GM12878 (cell line): ENCODE data around the gene SMIM44. TPM values are rescaled to one million over a fixed set of nuclear protein-coding genes. Genes with fewer than 3 reads are reported as not detected.
A peak's percentile ranks its signal among the peaks of the same experiment; 100 is the strongest.

Source experiments
- BCL11A ChIP-seq: IDR thresholded peaks from 2 replicates; pipeline ENCODE4 v1.6.1; 2011; ENCODE audit warnings: low read depth, low read length
- BMI1 ChIP-seq: fragments of 450-650 bp; IDR thresholded peaks from 2 replicates; pipeline ENCODE4 v1.6.1; 2016; ENCODE audit warnings: mild to moderate bottlenecking, moderate library complexity, borderline replicate concordance
- CREM ChIP-seq: IDR thresholded peaks from 2 replicates; pipeline ENCODE4 v1.6.1; 2014; ENCODE audit warnings: antibody characterized with exemption, low read depth
- EED ChIP-seq: sonication (generic); IDR thresholded peaks from 2 replicates; pipeline ENCODE4 v1.6.1; 2016; ENCODE audit warnings: antibody characterized with exemption, low read depth
- ETV6 ChIP-seq, 2 experiments: fragments of 450-650 bp in 1 of 2; IDR thresholded peaks in 1 of 2; conservative IDR thresholded peaks in 1 of 2; 2 replicates each; pipeline ENCODE4 v1.6.1; 2014; ENCODE audit warnings: antibody characterized with exemption in 1 of 2, borderline replicate concordance in 1 of 2, low read depth in 1 of 2, mild to moderate bottlenecking in 1 of 2, moderate library complexity in 1 of 2
- HCFC1 ChIP-seq: fragments of 150-350 bp; IDR thresholded peaks from 2 replicates; pipeline ENCODE4 v1.6.1; 2014; ENCODE audit warnings: low read length
- JUND ChIP-seq: IDR thresholded peaks from 2 replicates; pipeline ENCODE4 v1.6.1; 2012; ENCODE audit warnings: low read depth, mild to moderate bottlenecking, low read length, improper control_type of control experiment, moderate library complexity
- MYC ChIP-seq: IDR thresholded peaks from 2 replicates; pipeline ENCODE4 v1.6.1; 2011; ENCODE audit warnings: mild to moderate bottlenecking, low read length, moderate library complexity, inconsistent platforms; ENCODE audit not compliant: insufficient read depth, insufficient replicate concordance, insufficient read length, severe bottlenecking
- NFYA ChIP-seq: IDR thresholded peaks from 2 replicates; pipeline ENCODE4 v1.6.1; 2011; ENCODE audit warnings: low read depth, mild to moderate bottlenecking, low read length, improper control_type of control experiment, borderline replicate concordance
- PML ChIP-seq: IDR thresholded peaks from 2 replicates; pipeline ENCODE4 v1.6.1; 2012; ENCODE audit warnings: low read length, inconsistent platforms
- POLR2A ChIP-seq: IDR thresholded peaks from 2 replicates; pipeline ENCODE4 v1.6.1; 2011; ENCODE audit warnings: low read depth, mild to moderate bottlenecking, low read length
- RB1 ChIP-seq: fragments of 450-650 bp; formaldehyde crosslinking; IDR thresholded peaks from 2 replicates; pipeline ENCODE4 v1.6.1; 2017; ENCODE audit warnings: mild to moderate bottlenecking, borderline replicate concordance
- RBBP5 ChIP-seq: fragments of 200-600 bp; sonication (generic); conservative IDR thresholded peaks from 2 replicates; pipeline ENCODE4 v1.6.1; 2016
- SIX5 ChIP-seq: IDR thresholded peaks from 2 replicates; pipeline ENCODE4 v1.6.1; 2011; ENCODE audit warnings: mild to moderate bottlenecking, low read depth, low read length, moderate library complexity; ENCODE audit not compliant: severe bottlenecking
- SMAD5 ChIP-seq: IDR thresholded peaks from 2 replicates; pipeline ENCODE4 v1.6.1; 2016; ENCODE audit warnings: antibody characterized with exemption, low read depth
- SUPT20H ChIP-seq: IDR thresholded peaks from 2 replicates; pipeline ENCODE4 v1.6.1; 2011; ENCODE audit warnings: low read depth, mild to moderate bottlenecking, low read length, moderate library complexity, borderline replicate concordance; ENCODE audit not compliant: control insufficient read depth
- YY1 ChIP-seq: IDR thresholded peaks from 2 replicates; pipeline ENCODE4 v1.6.1; 2011; ENCODE audit warnings: low read depth, mild to moderate bottlenecking, low read length
- polyA plus RNA-seq, 11 experiments: library from polyadenylated mRNA; depleted of rRNA in 4 of 11; unstranded in 6 of 11; stranded (reverse) in 5 of 11; fragments of >200 nt; fragmentation: Nextera tagmentation in 4 of 11; fragmentation: Illumina TruSeq in 1 of 11; extraction: Ambion mirVana in 4 of 11; extraction: Trizol in 1 of 11; gene quantifications; 1 replicate in 1 of 11; 2 replicates in 10 of 11; pipeline versions ENCODE4 v1.2.1 to v1.2.3, GENCODE V29; 2011 to 2016; ENCODE audit warnings: inconsistent platforms in 2 of 11, missing spikeins in 2 of 11, low read depth in 1 of 11
- total RNA-seq, 4 experiments: library from RNA; depleted of rRNA in 3 of 4; stranded (reverse); fragments of >200 nt in 3 of 4; fragmentation: Illumina TruSeq in 1 of 4; extraction: Trizol in 1 of 4; gene quantifications; 2 replicates each; pipeline versions ENCODE4 v1.2.1 to v1.2.3, GENCODE V29; 2013 to 2021
- TF ChIP-seq, protein P1 (sequence below): IDR thresholded peaks from 2 replicates; pipeline ENCODE4 v1.6.1; 2012; ENCODE audit warnings: low read length, inconsistent platforms
- TF ChIP-seq, protein P2 (sequence below): fragments of 450-650 bp; IDR thresholded peaks from 2 replicates; pipeline ENCODE4 v1.6.1; 2017; ENCODE audit warnings: mild to moderate bottlenecking, moderate library complexity
- TF ChIP-seq, protein P3 (sequence below): IDR thresholded peaks from 2 replicates; pipeline ENCODE4 v1.6.1; 2012; ENCODE audit warnings: low read depth, low read length, improper control_type of control experiment
- TF ChIP-seq, protein P4 (sequence below): fragments of 150-350 bp; IDR thresholded peaks from 2 replicates; pipeline ENCODE4 v1.6.1; 2016; ENCODE audit warnings: low read depth, low read length

Gene SMIM44
- total and polyA plus RNA-seq, 10 of the 15 experiments (the other 5 are each of a cell fraction or from before 2014, with no cell fraction given): not detected

DNA sequence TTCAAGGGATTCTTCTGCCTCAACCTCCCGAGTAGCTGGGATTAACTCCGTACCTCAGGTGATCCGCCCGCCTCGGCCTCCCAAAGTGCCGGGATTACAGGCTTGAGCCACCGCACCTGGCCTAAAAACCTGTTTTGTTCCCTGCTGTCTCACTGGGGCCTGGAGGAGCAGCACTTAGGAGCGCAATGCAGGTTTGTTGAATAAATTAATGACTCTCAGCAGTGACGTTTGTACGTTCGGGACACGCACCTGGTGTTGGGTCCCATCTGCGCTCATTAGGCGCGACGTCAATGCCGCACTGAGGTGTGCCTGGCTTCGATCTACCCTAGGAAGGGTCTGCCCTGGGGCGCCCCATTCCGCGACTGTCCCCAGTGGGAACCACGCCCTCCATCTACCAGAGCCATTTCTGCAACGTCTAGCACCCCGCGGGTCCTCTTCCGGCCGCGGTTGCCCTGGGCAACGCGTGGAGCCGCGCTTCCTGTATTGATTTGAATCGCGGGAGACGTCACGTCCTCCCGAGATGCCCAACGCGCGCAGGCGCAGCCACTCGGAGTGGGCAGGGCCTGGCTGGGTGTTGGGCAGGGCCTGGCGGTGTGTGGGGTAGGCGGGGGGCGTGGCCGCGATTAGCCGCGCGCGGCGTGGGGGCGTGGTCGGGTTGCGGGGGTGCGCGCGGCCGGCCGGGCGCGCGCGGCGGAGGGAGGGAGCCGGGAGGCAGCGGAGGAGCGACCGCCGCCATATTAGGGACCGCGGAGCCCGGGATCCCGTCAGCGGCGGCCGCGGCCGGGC is 22.6 kb upstream of the SMIM44 start, which contains the start of gene FZR1 (continued):
- no peak for TF ChIP-seq SIX5
- TF ChIP-seq MYC: no peak
- peak; percentile 99 for TF ChIP-seq BMI1
- no peak for TF ChIP-seq PML
- peak; percentile 94 for TF ChIP-seq CREM
- peak; percentile 93 for TF ChIP-seq YY1
- TF ChIP-seq POLR2A: peak; percentile 85
- TF ChIP-seq SUPT20H: no peak
- TF ChIP-seq RB1: no peak
- TF ChIP-seq, protein P1, sequence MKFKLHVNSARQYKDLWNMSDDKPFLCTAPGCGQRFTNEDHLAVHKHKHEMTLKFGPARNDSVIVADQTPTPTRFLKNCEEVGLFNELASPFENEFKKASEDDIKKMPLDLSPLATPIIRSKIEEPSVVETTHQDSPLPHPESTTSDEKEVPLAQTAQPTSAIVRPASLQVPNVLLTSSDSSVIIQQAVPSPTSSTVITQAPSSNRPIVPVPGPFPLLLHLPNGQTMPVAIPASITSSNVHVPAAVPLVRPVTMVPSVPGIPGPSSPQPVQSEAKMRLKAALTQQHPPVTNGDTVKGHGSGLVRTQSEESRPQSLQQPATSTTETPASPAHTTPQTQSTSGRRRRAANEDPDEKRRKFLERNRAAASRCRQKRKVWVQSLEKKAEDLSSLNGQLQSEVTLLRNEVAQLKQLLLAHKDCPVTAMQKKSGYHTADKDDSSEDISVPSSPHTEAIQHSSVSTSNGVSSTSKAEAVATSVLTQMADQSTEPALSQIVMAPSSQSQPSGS: no peak
- TF ChIP-seq JUND: peak; percentile 68
- no peak for TF ChIP-seq RBBP5
- TF ChIP-seq NFYA: no peak
- TF ChIP-seq, protein P2, sequence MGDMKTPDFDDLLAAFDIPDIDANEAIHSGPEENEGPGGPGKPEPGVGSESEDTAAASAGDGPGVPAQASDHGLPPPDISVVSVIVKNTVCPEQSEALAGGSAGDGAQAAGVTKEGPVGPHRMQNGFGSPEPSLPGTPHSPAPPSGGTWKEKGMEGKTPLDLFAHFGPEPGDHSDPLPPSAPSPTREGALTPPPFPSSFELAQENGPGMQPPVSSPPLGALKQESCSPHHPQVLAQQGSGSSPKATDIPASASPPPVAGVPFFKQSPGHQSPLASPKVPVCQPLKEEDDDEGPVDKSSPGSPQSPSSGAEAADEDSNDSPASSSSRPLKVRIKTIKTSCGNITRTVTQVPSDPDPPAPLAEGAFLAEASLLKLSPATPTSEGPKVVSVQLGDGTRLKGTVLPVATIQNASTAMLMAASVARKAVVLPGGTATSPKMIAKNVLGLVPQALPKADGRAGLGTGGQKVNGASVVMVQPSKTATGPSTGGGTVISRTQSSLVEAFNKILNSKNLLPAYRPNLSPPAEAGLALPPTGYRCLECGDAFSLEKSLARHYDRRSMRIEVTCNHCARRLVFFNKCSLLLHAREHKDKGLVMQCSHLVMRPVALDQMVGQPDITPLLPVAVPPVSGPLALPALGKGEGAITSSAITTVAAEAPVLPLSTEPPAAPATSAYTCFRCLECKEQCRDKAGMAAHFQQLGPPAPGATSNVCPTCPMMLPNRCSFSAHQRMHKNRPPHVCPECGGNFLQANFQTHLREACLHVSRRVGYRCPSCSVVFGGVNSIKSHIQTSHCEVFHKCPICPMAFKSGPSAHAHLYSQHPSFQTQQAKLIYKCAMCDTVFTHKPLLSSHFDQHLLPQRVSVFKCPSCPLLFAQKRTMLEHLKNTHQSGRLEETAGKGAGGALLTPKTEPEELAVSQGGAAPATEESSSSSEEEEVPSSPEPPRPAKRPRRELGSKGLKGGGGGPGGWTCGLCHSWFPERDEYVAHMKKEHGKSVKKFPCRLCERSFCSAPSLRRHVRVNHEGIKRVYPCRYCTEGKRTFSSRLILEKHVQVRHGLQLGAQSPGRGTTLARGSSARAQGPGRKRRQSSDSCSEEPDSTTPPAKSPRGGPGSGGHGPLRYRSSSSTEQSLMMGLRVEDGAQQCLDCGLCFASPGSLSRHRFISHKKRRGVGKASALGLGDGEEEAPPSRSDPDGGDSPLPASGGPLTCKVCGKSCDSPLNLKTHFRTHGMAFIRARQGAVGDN: peak; percentile 24
- TF ChIP-seq, protein P3, sequence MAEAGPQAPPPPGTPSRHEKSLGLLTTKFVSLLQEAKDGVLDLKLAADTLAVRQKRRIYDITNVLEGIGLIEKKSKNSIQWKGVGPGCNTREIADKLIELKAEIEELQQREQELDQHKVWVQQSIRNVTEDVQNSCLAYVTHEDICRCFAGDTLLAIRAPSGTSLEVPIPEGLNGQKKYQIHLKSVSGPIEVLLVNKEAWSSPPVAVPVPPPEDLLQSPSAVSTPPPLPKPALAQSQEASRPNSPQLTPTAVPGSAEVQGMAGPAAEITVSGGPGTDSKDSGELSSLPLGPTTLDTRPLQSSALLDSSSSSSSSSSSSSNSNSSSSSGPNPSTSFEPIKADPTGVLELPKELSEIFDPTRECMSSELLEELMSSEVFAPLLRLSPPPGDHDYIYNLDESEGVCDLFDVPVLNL: peak; percentile 87
- 0 out of 2 replicates have a peak, but pooled peaks have one; percentile 12 for TF ChIP-seq SMAD5
- no peak for TF ChIP-seq BCL11A
- TF ChIP-seq HCFC1: peak; percentile 62
- TF ChIP-seq, protein P4, sequence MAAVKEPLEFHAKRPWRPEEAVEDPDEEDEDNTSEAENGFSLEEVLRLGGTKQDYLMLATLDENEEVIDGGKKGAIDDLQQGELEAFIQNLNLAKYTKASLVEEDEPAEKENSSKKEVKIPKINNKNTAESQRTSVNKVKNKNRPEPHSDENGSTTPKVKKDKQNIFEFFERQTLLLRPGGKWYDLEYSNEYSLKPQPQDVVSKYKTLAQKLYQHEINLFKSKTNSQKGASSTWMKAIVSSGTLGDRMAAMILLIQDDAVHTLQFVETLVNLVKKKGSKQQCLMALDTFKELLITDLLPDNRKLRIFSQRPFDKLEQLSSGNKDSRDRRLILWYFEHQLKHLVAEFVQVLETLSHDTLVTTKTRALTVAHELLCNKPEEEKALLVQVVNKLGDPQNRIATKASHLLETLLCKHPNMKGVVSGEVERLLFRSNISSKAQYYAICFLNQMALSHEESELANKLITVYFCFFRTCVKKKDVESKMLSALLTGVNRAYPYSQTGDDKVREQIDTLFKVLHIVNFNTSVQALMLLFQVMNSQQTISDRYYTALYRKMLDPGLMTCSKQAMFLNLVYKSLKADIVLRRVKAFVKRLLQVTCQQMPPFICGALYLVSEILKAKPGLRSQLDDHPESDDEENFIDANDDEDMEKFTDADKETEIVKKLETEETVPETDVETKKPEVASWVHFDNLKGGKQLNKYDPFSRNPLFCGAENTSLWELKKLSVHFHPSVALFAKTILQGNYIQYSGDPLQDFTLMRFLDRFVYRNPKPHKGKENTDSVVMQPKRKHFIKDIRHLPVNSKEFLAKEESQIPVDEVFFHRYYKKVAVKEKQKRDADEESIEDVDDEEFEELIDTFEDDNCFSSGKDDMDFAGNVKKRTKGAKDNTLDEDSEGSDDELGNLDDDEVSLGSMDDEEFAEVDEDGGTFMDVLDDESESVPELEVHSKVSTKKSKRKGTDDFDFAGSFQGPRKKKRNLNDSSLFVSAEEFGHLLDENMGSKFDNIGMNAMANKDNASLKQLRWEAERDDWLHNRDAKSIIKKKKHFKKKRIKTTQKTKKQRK: no peak
- TF ChIP-seq EED: no peak
- no peak for TF ChIP-seq ETV6 (conservative IDR thresholded peaks at IDR 0.05 in 1 of 2, IDR thresholded peaks at IDR 0.05 in 1 of 2; ENCODE audit: borderline replicate concordance in 1 of 2, low read depth in 1 of 2)
